Astrocyte of the spinal cord (primary cell): ENCODE data around the gene CXCL8.

Source experiments
- DNase-seq: peaks from one replicate; pipeline ENCODE4 v3.0.0; 2011; ENCODE audit warnings: low read depth, low spot score
- H3K4me3 ChIP-seq: 2 replicates; pipeline ENCODE4 v1.5.1; 2011; ENCODE audit warnings: low read depth, mild to moderate bottlenecking, low read length, moderate library complexity
- in situ Hi-C: cut with HindIII; loops from 2 replicates; pipeline ENCODE4 v1.10.0; 2017; ENCODE audit warnings: low sequenced_read_pairs
- TF ChIP-seq, protein P1 (sequence below): IDR thresholded peaks from 2 replicates; pipeline ENCODE4 v1.5.1; 2012; ENCODE audit warnings: low read depth, mild to moderate bottlenecking, low read length, inconsistent platforms

CXCL8 gene

DNA sequence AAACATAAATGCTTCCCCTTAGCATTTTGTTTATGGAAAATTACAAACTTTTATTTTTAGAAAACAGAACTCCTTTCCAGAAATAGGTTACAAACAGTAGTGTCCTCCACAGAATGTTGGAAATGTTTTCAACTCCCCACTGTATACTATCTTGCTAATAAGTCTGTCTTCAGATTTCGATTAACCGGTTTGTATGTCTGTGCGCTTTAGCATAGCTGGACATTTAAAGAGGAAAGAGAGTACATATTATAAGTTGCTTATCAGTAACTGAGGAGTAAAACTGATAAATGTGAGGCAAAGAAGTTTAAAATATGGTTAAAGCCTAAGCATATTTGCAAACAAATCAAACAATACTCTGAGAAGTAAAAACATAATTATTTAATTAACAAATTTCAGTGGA lies 3.4 kb downstream of the CXCL8 start:
- DNase-seq: no peak
- TF ChIP-seq, protein P1, sequence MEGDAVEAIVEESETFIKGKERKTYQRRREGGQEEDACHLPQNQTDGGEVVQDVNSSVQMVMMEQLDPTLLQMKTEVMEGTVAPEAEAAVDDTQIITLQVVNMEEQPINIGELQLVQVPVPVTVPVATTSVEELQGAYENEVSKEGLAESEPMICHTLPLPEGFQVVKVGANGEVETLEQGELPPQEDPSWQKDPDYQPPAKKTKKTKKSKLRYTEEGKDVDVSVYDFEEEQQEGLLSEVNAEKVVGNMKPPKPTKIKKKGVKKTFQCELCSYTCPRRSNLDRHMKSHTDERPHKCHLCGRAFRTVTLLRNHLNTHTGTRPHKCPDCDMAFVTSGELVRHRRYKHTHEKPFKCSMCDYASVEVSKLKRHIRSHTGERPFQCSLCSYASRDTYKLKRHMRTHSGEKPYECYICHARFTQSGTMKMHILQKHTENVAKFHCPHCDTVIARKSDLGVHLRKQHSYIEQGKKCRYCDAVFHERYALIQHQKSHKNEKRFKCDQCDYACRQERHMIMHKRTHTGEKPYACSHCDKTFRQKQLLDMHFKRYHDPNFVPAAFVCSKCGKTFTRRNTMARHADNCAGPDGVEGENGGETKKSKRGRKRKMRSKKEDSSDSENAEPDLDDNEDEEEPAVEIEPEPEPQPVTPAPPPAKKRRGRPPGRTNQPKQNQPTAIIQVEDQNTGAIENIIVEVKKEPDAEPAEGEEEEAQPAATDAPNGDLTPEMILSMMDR: no peak
- in situ Hi-C loops: no loop called here
- no peak overlapping the region for H3K4me3 ChIP-seq

- in situ Hi-C loops: no loop called here
- DNase-seq: no peak
- no peak overlapping the region for H3K4me3 ChIP-seq
- TF ChIP-seq, protein P1: no peak
Measured at GRCh38 chr4:73744203-73744602, 3.8 kb downstream of the CXCL8 start.

DNA sequence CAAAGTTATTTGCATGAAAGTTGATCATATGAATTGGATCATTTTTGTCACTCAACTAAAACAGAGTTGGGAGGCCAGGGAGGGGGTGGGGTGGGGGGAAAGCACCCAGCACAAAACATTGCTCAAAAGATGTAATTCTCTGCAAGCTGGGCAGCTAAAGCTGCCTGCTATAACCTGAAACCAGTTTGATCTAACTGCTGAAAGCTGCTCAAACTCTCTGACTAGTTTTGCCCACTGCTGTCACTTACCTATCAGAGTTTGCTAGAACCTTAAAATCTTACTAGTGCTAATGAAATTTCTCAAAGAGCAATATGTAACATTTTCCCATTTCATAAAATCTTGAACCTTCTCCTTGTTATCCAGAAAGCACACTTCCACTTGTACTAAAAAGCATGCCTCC lies 10.4 kb downstream of the CXCL8 start:
- H3K4me3 ChIP-seq: no peak overlapping the region
- no peak for DNase-seq
- TF ChIP-seq, protein P1: no peak
- in situ Hi-C loops: no loop called here

- in situ Hi-C loops: no loop called here
- H3K4me3 ChIP-seq: no peak overlapping the region
- TF ChIP-seq, protein P1: no peak
- DNase-seq: no peak
Measured at GRCh38 chr4:73751166-73751565, 10.8 kb downstream of the CXCL8 start.

DNA sequence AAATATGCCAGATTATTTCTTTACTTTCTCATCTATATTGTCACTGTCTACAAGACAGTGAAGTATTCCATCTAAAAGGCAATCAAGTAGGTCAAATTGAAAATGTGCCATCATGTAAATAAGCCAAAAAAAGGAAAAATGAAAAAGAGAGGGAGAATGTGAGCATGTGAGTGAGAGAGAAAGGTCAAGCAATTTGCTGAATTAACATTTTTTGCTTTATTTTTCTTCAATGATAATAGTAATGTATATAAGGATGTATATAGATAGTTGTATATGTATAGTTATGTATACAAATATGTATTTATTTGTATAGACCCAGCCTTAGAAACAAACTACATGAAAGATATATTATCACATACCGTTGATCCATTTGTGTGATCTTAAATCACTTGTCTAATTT lies 11.5 kb downstream of the CXCL8 start:
- DNase-seq: no peak
- in situ Hi-C loops: no loop called here
- TF ChIP-seq, protein P1: no peak
- H3K4me3 ChIP-seq: no peak overlapping the region

DNA sequence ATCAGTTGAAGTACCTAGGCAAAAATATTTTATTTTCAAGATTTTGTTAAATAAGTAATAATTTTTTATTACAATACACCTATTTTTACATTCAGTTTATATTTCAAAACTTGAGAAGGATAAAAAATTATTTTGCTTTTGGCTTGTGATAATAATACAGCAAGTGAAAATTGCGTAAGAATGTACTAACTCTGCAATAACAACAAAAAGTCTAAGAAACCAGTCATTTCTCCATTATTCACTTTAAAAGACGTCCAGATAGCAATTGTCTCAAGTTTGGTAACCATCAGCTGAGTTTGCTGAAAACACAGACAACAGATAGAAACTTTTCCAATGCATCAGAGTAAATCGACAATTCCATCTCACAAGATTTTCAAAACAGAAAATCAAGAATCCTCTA lies 12.1 kb downstream of the CXCL8 start:
- no peak overlapping the region for H3K4me3 ChIP-seq
- in situ Hi-C loops: no loop called here
- TF ChIP-seq, protein P1: no peak
- no peak for DNase-seq

DNA sequence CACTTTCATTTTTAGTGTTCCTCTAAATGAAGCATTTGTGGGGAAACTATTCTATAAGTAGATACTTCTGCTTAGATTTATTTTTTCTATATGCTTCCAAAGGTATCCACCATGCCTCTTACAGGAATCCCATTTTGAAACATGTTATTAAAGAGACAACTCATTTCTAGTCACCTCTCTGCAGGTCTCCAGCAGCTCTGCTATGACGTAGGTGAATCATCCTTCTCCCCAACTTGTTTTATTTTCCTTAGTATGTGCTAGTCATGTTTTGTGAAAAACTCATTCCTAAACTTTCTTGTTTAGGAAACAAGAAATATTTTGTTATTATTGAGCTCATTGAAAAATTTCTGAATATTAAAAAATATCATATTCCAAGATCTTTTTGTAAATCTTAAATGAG lies 12.8 kb downstream of the CXCL8 start:
- DNase-seq: no peak
- TF ChIP-seq, protein P1: no peak
- in situ Hi-C loops: no loop called here

More for the DNA sequence above, 12.8 kb downstream of the CXCL8 start:
- H3K4me3 ChIP-seq: no peak overlapping the region
